A673 (cell line): ENCODE results near the gene MFAP3L. TPM values are rescaled to one million over a fixed set of nuclear protein-coding genes. Genes with fewer than 3 reads are reported as not detected.

Source experiments
- BruUV-seq: library from RNA; stranded (reverse); fragments of 400-500 nt; replicated peaks from 2 replicates; lab custom pipeline; 2021; lab: Mats Ljungman, UMichigan
- CTCF ChIA-PET: fragments of 300-600 bp; sonication (Branson Sonifier 250); formaldehyde crosslinking; loops from one replicate; lab custom pipeline; 2022; ENCODE audit warnings: antibody characterized with exemption; lab: Charles Lee
- POLR2A ChIA-PET: fragments of 300-600 bp; sonication (Branson Sonifier 250); formaldehyde crosslinking; loops from one replicate; lab custom pipeline; 2022; ENCODE audit warnings: antibody characterized with exemption; ENCODE audit not compliant: low non-redundant PET; lab: Charles Lee
- DNase-seq: peaks from one replicate; pipeline ENCODE4 v3.0.0-alpha.2; 2015; ENCODE audit warnings: low spot score
- H3K27ac ChIP-seq: fragments of 200-600 bp; sonication (generic); 2 replicates; pipeline ENCODE4 v1.5.1; 2016; ENCODE audit warnings: mixed run types, low read depth, mild to moderate bottlenecking, mixed read lengths, antibody characterized with exemption, low read length; ENCODE audit not compliant: poor library complexity, severe bottlenecking
- H3K27me3 ChIP-seq: fragments of 200-600 bp; sonication (generic); replicated peaks from 2 replicates; pipeline ENCODE4 v1.6.1; 2017; ENCODE audit warnings: mixed run types, low read depth, mild to moderate bottlenecking, mixed read lengths, antibody characterized with exemption, low read length; ENCODE audit not compliant: insufficient read depth, poor library complexity
- H3K36me3 ChIP-seq: fragments of 200-600 bp; sonication (generic); 2 replicates; pipeline ENCODE4 v1.6.1; 2016; ENCODE audit warnings: mixed run types, mild to moderate bottlenecking, mixed read lengths, antibody characterized with exemption, low read length; ENCODE audit not compliant: insufficient read depth, poor library complexity, severe bottlenecking
- H3K4me1 ChIP-seq: fragments of 200-600 bp; sonication (generic); 2 replicates; pipeline ENCODE4 v1.6.1; 2017; ENCODE audit warnings: mixed run types, mild to moderate bottlenecking, mixed read lengths, antibody characterized with exemption, low read length; ENCODE audit not compliant: insufficient read depth, poor library complexity, severe bottlenecking
- H3K4me3 ChIP-seq: fragments of 200-600 bp; sonication (generic); 2 replicates; pipeline ENCODE4 v1.5.1; 2016; ENCODE audit warnings: low read depth, mixed run types, mild to moderate bottlenecking, mixed read lengths, low read length; ENCODE audit not compliant: poor library complexity, severe bottlenecking
- H3K9me3 ChIP-seq: fragments of 200-600 bp; sonication (generic); 2 replicates; pipeline ENCODE4 v1.6.1; 2016; ENCODE audit warnings: mixed run types, low read depth, mild to moderate bottlenecking, mixed read lengths, antibody characterized with exemption, low read length; ENCODE audit not compliant: poor library complexity, severe bottlenecking
- CTCF ChIP-seq: fragments of 300-800, 200-600 bp; sonication (generic); conservative IDR thresholded peaks from 2 replicates; pipeline ENCODE4 v1.5.1; 2017; ENCODE audit warnings: low read depth, mild to moderate bottlenecking, antibody characterized with exemption, low read length, moderate library complexity, mixed read lengths
- EZH2 ChIP-seq: fragments of 200-600 bp; sonication (generic); IDR thresholded peaks from 2 replicates; pipeline ENCODE4 v1.6.1; 2017; ENCODE audit warnings: borderline replicate concordance, low read depth, mild to moderate bottlenecking, mixed read lengths, antibody characterized with exemption, low read length; ENCODE audit not compliant: poor library complexity, severe bottlenecking
- intact Hi-C: fragments of 100-400 bp; cut with micrococcal nuclease; formaldehyde crosslinking; loops from one replicate; pipeline ENCODE4 v1.10.0; 2022; ENCODE audit not compliant: unreplicated experiment
- total RNA-seq: library from RNA; stranded (reverse); gene quantifications from 2 replicates; pipeline ENCODE4 v1.2.3, GENCODE V29; 2021

MFAP3L gene
- total RNA-seq, 1 experiment from 2014 or later, result 7.6 TPM

GRCh38 chr4:170059421-170059820 lies 33.2 kb upstream of the MFAP3L start:
- Histone ChIP-seq H3K36me3 (no peaks in the 10 kb centered on the region), H3K4me3 (no peak overlapping the region), H3K9me3 (no peaks in the 10 kb centered on the region), H3K27me3 (no peaks in the 10 kb centered on the region), H3K4me1 (no peaks in the 10 kb centered on the region), H3K27ac (no peak overlapping the region)
- POLR2A ChIA-PET, result no interaction called here
- CTCF ChIA-PET, result no interaction called here
- no peak for TF ChIP-seq CTCF
- no peak for TF ChIP-seq EZH2
- BruUV-seq, result no TSS peak
- intact Hi-C loops, result no loop called here
- no peak for DNase-seq

- no peak overlapping the region for H3K27ac ChIP-seq
- H3K4me1 ChIP-seq, result no peaks in the 10 kb centered on the region
- no TSS peak for BruUV-seq
- no peak overlapping the region for H3K4me3 ChIP-seq
- CTCF ChIA-PET, result no interaction called here
- TF ChIP-seq CTCF, result no peak
- no peak for TF ChIP-seq EZH2
- H3K9me3 ChIP-seq, result no peaks in the 10 kb centered on the region
- intact Hi-C loops, result no loop called here
- H3K36me3 ChIP-seq, result no peaks in the 10 kb centered on the region
- POLR2A ChIA-PET, result no interaction called here
- peak; percentile 13 for DNase-seq
- H3K27me3 ChIP-seq, result no peaks in the 10 kb centered on the region
Observed at GRCh38 chr4:170058826-170059225, 32.6 kb upstream of the MFAP3L start.

GRCh38 chr4:170057866-170058265 lies 31.7 kb upstream of the MFAP3L start:
- Histone ChIP-seq H3K27ac (no peak overlapping the region), H3K4me3 (no peak overlapping the region), H3K36me3 (no peaks in the 10 kb centered on the region), H3K4me1 (no peaks in the 10 kb centered on the region), H3K9me3 (no peaks in the 10 kb centered on the region), H3K27me3 (no peaks in the 10 kb centered on the region)
- TF ChIP-seq EZH2, result no peak
- no peak for TF ChIP-seq CTCF
- no peak for DNase-seq
- ChIA-PET POLR2A (no interaction called here), CTCF (no interaction called here)
- no TSS peak for BruUV-seq
- intact Hi-C loops, result no loop called here
